Measurements from ENCODE around the gene ST6GAL2. TPM values are rescaled to one million over a fixed set of nuclear protein-coding genes. Genes with fewer than 3 reads are reported as not detected.
A peak's percentile ranks its signal among the peaks of the same experiment; 100 is the strongest.

ST6GAL2 gene
- total and polyA plus RNA-seq, 8 donors = 0.93 to 5.4 (median 4.2) TPM

DNA sequence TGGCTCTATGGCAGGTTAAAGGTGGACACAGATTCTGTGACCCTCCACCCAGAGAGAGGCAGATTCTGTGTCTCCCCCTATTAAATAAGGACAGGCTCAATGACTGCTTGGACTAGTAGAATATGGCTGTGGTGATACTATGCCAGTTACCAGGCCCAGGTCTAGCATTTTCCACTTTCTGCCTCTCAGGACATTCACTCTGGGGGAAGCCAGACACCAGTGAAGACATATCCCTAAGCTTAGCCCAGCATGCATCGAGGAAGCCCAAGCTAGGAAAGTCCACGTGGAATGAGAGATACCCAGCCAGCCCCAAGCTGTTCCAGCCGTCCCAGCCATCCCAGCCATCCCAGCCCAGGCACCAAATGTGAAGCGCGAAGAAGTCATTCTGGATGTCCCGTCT is 40.3 kb downstream of the ST6GAL2 start:
- Histone ChIP-seq H3K27ac (no peak overlapping the region), H3K27me3 (no peaks in the 10 kb centered on the region), H3K4me3 (no peak overlapping the region), H3K36me3 (no peaks in the 10 kb centered on the region), H3K9me3 (no peaks in the 10 kb centered on the region), H3K4me1 (no peaks in the 10 kb centered on the region)
- no peak for TF ChIP-seq CTCF (IDR thresholded peaks at IDR 0.05)
- DNase-seq (no peak), ATAC-seq (no peak)
- intact Hi-C loops (cut with DNase I) = no loop called here

DNA sequence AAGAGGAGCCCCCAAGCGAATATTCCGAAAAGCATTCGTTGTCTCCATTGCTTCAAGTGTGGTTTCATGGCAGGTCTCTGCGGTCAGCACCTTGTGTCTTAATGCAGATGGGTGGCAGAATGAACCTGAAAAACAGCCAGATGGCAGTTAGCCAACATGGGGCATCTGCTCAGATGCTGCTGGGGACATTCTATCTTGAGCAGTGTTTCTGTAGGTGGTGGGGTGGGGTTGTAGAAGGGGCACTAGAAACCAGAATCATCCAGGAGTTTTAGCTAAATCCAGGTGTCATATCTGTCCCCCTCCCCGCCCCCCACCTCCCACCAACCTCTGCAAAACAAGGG is 42.1 kb downstream of the ST6GAL2 start:
- Histone ChIP-seq H3K27me3 (no peaks in the 10 kb centered on the region), H3K9me3 (no peaks in the 10 kb centered on the region), H3K4me3 (no peak overlapping the region), H3K36me3 (no peaks in the 10 kb centered on the region), H3K27ac (no peak overlapping the region), H3K4me1 (no peaks in the 10 kb centered on the region)
- no peak for ATAC-seq
- DNase-seq = no peak
- intact Hi-C loops (cut with DNase I) = no loop called here
- TF ChIP-seq CTCF (IDR thresholded peaks at IDR 0.05) = no peak

- no peak for ATAC-seq
- no peak overlapping the region for H3K4me3 ChIP-seq
- no peaks in the 10 kb centered on the region for H3K36me3 ChIP-seq
- DNase-seq = peak in 1 of 4 donors; percentile 69
- no peaks in the 10 kb centered on the region for H3K4me1 ChIP-seq
- no peaks in the 10 kb centered on the region for H3K27me3 ChIP-seq
- intact Hi-C loops (cut with DNase I) = no loop called here
- H3K27ac ChIP-seq = no peak overlapping the region
- no peaks in the 10 kb centered on the region for H3K9me3 ChIP-seq
- TF ChIP-seq CTCF (IDR thresholded peaks at IDR 0.05) = no peak
Measured at GRCh38 chr2:106843001-106843909, 42.7 kb downstream of the ST6GAL2 start.

- H3K27me3 ChIP-seq = no peaks in the 10 kb centered on the region
- ATAC-seq = no peak
- no peak for TF ChIP-seq CTCF (IDR thresholded peaks at IDR 0.05)
- H3K9me3 ChIP-seq = no peaks in the 10 kb centered on the region
- no peaks in the 10 kb centered on the region for H3K36me3 ChIP-seq
- H3K4me3 ChIP-seq = no peak overlapping the region
- no peak overlapping the region for H3K27ac ChIP-seq
- intact Hi-C loops (cut with DNase I) = no loop called here
- H3K4me1 ChIP-seq = no peaks in the 10 kb centered on the region
- DNase-seq = no peak
Measured at GRCh38 chr2:106841886-106842645, 43.9 kb downstream of the ST6GAL2 start.

- H3K36me3 ChIP-seq = no peaks in the 10 kb centered on the region
- intact Hi-C loops (cut with DNase I) = no loop called here
- TF ChIP-seq CTCF (IDR thresholded peaks at IDR 0.05) = no peak
Measured at GRCh38 chr2:106840818-106841217, 45.1 kb downstream of the ST6GAL2 start.

More at GRCh38 chr2:106840818-106841217, 45.1 kb downstream of the ST6GAL2 start:
- Histone ChIP-seq H3K4me1 (no peaks in the 10 kb centered on the region), H3K27ac (no peak overlapping the region), H3K27me3 (no peaks in the 10 kb centered on the region), H3K4me3 (no peak overlapping the region), H3K9me3 (no peaks in the 10 kb centered on the region)
- ATAC-seq (no peak), DNase-seq (no peak)

Data from left lung (tissue), 10 donors.